C4-2B (cell line): ENCODE data around the gene ME1.

Experiments
- H3K27ac ChIP-seq: fragments of 450-650 bp; 2 replicates; pipeline ENCODE4 v1.5.1; 2017
- CTCF ChIP-seq: fragments of 450-650 bp; conservative IDR thresholded peaks from 2 replicates; pipeline ENCODE4 v1.5.1; 2017; ENCODE audit warnings: mild to moderate bottlenecking
- ZFX ChIP-seq: fragments of 450-650 bp; IDR thresholded peaks from 2 replicates; pipeline ENCODE4 v1.6.1; 2017

ME1 gene

DNA sequence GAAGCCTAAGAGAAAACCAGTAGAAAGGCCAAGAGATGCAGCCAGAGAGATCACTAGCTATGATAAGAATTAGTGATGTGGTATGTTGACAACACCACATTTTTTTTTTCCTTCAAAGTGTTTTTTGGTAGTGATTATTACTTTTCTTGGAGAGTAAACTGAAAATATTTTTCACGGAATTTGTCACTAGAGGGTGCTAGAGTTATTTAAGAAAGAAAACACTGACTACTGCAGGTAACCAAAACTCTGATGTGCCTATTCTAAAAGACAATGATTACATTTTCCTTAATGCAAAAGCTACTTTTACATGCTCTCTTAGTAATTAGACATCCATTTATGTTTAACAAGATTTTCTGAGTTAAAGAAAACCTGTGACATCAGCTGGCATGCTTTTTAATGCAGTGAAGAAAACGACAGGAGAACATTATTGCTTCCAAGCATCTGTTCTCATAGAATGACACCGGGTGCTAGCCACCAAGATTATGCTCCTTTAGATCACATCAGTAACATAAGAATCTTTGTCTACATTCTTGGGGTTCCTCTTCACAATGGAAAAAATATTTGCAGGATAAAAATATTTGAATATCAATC is 208.9 kb downstream of the ME1 start:
- H3K27ac ChIP-seq: no peak overlapping the region
- peak; percentile 69 for TF ChIP-seq CTCF
- no peak for TF ChIP-seq ZFX

DNA sequence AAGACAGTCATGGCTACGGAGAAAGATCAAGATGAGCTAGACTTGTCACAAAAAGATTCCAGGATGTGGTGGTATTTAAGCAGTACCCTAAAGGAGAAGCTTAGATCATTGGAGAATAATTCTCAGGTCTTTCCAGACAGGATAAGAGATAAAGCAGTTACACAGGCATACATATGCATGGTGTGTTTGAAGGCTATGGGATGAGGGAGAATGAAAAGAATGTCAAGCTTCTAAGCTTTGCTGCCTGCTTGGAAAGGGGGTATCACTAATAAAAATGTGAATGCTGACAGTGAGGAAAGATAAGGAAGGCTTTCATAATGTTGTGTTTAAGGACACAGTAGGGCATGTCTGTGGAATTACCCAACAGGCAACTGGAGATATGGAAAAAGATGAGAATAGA is 209.6 kb downstream of the ME1 start:
- TF ChIP-seq ZFX (no peak), CTCF (no peak)

GRCh38 chr6:83220121-83220520 is 210.7 kb downstream of the ME1 start:
- no peak for TF ChIP-seq ZFX
- no peak overlapping the region for H3K27ac ChIP-seq

More for the DNA sequence above, 209.6 kb downstream of the ME1 start:
- no peak overlapping the region for H3K27ac ChIP-seq

- TF ChIP-seq CTCF (no peak), ZFX (no peak)
- H3K27ac ChIP-seq: no peak overlapping the region
These were observed 212.2 kb downstream of the ME1 start for GRCh38 chr6:83218646-83219045.

DNA sequence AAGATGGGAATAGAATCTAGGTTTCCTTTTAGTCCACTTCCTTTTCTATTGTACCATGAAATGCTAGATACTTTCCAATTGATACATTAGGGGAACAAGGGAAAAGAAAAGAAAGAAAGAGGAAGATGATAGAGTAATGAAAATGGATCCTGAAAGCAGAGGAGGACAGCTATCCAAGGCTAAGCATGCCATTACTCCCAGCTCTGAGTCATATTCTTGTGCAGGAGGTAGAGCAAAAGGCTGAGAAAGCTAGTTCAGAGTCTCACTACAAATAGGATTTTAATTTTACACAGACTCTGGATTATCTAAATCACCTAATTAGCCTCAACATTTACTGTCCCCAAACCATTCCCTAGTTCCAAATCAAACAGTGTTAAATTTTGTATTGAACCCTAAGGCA is 214.0 kb downstream of the ME1 start:
- no peak overlapping the region for H3K27ac ChIP-seq

GRCh38 chr6:83215131-83216047 is 215.5 kb downstream of the ME1 start:
- H3K27ac ChIP-seq: no peak overlapping the region
- peak; percentile 88 for TF ChIP-seq CTCF
- TF ChIP-seq ZFX: no peak

More for the DNA sequence above, 214.0 kb downstream of the ME1 start:
- TF ChIP-seq ZFX (no peak), CTCF (no peak)

DNA sequence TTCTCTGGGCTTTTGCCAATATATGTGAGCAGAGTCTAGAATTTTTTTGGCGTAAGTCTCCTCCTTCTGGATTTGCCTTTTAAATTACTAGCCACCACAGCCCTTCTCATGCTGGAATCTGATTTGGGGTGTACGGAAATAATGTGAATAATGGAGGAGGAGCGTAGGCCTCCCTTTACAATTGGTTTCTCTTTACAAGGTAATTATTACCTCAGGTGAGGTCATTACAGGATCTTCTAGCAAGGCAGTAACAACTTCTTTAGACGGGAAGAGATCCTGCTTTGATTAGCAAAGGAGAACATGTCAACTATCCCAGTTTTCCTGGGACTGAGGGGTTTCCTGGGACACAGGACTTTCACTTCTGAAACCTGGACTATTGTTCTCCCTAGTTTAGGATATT is 228.8 kb downstream of the ME1 start:
- H3K27ac ChIP-seq: no peak overlapping the region
- TF ChIP-seq CTCF (no peak), ZFX (no peak)
